ENCODE data around the gene CNTFR.

DNA sequence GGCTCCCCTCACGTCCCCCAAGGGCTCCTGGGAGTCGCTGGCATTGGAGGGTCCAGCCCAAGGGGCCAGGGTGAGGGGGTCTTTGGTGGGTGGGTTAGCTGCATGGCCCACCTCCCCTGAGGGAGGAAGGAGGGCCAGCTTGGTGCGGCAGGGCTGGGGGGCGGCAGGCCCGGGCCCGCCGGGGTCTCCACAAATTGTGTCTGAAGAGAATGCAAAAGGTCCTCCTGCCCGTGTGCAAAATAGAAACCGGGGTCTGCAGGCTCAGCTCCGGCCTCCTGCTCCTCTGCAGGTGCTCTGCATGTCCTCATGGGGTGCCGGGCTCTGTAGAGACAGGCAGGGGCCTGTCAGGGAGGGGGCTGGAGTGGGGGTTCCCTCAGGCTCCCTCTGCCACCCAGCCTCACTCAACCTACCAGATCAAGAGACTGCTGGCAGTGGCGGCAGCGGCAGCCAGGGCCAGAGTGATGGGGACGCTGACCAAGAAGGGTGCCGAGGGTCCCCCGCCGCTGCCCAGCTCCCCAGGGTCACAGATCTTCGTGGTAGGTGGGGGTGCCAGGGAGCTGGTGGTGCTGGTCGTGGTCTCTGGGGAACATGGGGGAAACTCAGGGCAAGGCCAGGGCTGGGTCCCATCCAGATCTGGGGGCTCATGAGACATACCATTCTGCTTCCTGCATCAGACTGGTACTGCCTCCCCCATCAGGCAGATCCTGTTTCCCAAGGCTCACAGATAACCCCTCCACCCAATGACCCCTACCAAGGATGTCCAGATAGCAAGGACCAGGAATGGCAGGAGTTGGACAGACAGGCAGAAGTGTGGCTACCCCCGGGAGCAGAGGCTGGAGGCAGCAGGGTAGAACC, 37.5 kb downstream of the CNTFR start:
- TF ChIP-seq, protein P1, sequence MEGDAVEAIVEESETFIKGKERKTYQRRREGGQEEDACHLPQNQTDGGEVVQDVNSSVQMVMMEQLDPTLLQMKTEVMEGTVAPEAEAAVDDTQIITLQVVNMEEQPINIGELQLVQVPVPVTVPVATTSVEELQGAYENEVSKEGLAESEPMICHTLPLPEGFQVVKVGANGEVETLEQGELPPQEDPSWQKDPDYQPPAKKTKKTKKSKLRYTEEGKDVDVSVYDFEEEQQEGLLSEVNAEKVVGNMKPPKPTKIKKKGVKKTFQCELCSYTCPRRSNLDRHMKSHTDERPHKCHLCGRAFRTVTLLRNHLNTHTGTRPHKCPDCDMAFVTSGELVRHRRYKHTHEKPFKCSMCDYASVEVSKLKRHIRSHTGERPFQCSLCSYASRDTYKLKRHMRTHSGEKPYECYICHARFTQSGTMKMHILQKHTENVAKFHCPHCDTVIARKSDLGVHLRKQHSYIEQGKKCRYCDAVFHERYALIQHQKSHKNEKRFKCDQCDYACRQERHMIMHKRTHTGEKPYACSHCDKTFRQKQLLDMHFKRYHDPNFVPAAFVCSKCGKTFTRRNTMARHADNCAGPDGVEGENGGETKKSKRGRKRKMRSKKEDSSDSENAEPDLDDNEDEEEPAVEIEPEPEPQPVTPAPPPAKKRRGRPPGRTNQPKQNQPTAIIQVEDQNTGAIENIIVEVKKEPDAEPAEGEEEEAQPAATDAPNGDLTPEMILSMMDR (IDR thresholded peaks at IDR 0.05): no peak
- no peak for TF ChIP-seq EZH2 (IDR thresholded peaks at IDR 0.05; ENCODE audit: borderline replicate concordance, insufficient read depth, low read depth, low read length, poor library complexity, severe bottlenecking)

Measured in B cell (primary cell).